Measurements from ENCODE around the gene TMPRSS3.

TMPRSS3 gene

GRCh38 chr21:42395905-42396651 is at the start of gene TMPRSS3:
TSS of gene TMPRSS3 (minus strand) at chr21:42396052. CDS start at chr21:42395417, 635 bp downstream.
- DNase-seq, result no peak

GRCh38 chr21:42445311-42445710 is 49.5 kb upstream of the TMPRSS3 start:
- DNase-seq, result no peak

- no peak for DNase-seq
These were observed 48.9 kb upstream of the TMPRSS3 start for GRCh38 chr21:42444745-42445059.

DNA sequence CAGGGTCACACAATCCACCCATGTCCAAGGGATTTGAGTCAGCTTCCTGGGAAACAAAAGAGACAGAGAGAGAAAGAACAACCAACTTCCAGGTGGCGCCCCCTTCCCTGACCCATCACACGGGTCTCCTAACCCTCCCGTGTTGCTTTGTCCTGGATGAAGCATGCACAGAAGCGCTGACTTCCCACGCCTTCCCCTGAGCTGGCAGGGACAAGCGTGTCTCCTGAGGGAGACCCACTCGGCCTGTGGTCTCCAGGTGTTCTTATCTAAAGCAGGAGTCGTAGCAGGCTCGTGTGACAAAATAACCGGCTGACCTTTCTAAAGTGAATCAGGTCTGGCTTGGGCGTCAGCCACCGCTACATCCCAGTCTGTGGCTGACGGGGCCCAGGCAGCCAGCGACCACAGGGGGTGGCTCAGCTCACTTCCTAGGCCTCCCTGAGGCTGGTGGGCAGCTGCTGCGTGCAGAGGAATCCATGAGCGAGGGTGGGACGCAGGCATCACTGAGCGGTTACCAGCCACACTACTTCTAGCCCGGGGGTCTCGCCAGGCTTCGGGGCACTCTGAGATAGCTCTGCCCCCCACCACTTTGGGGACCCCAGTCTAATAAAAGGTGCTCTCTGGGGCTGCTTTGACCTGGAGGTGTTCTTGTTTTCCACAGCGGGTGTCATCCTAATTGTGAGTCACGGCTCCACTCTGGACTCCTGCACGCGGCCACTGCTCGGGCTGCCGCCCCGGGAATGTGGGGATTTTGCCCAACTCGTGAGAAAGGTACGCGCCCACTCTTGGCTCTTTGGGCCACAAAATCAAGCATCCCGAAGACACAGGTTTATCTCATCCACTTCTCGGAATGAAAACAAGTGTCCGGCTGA is 48.3 kb upstream of the TMPRSS3 start:
- no peak for DNase-seq

GRCh38 chr21:42443181-42443785 is 47.4 kb upstream of the TMPRSS3 start:
- no peak for DNase-seq

GRCh38 chr21:42441963-42442362 is 46.1 kb upstream of the TMPRSS3 start:
- DNase-seq, result no peak

- peak; percentile 59 to 69 for DNase-seq
These were observed 44.4 kb upstream of the TMPRSS3 start for GRCh38 chr21:42440187-42440792.

DNA sequence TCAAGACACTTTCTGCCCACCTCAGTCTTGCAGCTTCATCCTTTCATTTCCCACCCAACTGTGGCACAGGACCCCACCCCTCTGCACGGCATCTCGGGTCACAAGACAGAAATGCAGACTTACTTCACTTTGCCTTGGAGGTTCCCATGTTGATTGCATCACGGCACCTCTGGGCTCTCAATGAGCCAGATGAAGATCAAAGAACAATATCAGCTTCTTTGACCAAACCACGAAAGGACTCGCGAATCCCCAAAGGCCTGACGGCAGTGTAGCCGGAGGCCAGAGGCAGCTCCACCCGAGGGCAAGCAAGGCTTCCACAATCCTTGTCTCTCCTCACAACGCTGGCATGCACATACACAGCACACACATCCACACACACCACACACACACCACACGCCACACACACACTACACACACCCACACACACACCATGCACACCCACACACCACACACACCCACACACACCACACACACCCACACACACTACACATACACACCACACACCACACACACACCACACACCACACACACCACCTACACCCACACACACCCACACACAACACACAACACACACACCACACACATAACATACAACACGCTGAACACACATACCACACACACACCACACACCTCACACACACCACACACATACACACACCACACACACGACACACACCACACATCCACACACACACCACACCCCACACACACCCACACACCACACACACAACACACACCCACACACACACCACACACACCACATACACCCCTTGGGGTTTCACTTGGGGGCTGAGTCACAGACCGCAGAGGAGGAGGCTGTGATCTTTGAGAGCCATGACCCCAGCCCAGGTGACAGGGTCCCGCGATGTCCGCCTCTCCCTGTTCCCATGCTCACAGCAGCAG is 43.7 kb upstream of the TMPRSS3 start:
- DNase-seq, result peak; percentile 48 to 64

DNA sequence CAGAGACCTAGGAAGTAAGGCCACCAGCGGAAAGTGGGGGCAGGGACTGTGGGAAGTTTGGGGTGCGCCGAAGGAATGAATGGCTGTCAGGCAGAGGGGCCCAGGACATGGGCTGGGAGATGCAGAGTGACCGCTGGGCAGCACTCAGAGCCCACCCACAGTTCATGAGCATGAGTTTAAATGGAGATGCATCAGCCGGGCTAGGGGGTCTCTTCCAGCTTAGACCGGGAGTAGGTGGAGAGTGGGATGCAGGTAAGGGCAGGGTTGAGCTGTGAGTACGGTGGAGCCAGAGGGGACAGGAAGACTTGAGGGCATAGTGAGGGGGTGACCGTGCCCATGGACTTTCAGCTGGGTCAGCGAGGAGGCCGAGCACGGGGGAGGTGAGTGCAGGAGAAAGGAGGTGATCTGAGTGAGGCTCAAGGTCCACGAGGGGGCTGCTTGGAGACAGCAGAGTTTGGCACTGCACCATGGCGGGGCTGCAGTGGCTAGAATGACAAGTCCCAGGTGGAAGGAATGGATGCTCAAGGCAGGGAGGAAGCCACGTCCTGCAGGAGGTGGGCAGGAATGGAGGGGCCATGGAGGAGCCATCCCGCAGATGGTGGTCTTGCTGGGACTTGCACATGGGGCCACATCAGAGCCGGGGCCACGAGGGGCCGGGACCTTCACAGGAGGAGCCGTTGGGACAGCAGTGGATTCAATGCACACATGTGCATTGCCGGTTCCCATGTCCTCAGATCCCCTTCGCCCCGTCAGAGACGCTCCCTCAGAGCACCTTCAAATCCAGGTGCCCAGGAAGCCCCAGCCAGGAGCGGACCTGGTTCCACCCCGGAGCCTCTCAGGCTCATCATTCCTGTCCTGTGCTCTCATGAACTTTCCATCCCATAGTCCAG is 42.7 kb upstream of the TMPRSS3 start:
- DNase-seq, result no peak

- DNase-seq, result no peak
These were observed 41.9 kb upstream of the TMPRSS3 start for GRCh38 chr21:42437786-42438185.

DNA sequence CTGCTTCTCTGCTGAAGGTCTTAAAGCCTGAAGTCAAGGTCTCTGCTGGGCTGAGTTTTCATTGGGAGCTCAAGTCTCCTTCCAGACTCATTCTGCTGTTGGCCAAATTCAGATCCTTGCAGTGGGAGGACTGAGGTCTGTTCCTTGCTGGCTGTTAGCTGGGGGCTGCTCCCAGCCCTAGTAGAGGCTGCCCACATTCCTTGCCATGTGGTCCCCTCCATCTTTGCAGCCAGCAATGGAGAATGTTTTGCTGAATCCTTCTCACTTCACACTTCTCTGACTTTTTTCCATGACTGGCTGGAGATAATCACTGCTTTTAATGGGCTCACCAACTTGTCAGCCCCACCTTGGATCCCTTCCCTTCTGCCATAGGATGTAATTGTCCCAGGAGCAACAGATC is 41.1 kb upstream of the TMPRSS3 start:
- DNase-seq, result no peak

- no peak for DNase-seq
These were observed 40.0 kb upstream of the TMPRSS3 start for GRCh38 chr21:42435833-42436232.

- no peak for DNase-seq
These were observed 39.5 kb upstream of the TMPRSS3 start for GRCh38 chr21:42435401-42435800.

- DNase-seq, result no peak
These were observed 39.0 kb upstream of the TMPRSS3 start for GRCh38 chr21:42434884-42435283.

DNA sequence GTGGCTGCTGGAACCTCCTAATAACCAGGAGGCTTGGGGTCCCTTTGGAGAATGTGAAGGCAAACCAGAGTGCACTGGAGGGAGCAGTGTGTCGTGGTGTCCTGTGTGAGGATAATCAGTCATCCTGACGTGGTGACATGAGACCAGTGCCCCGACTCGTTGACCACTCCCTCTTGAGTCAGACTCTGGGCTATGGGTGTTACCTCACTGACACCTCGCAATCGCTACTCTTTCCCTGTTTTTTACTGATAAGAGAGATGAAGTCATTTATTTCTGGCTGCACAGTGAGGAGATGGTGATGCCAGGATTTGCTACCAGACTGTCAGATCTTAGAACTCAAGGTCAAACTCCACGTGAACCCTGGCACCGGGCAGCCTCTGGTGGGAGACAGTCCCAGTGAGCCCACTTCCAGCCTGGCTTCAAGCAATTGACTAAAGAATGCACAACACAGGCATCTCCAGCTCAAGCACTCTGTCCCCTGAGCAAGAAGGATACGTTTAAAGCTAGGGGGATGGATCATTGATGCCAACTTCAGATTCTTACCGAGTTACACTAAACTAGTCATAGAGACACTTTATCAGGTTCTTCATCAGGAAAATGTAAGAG is 38.2 kb upstream of the TMPRSS3 start:
- DNase-seq, result peak in 1 of 2 experiments; percentile 30

DNA sequence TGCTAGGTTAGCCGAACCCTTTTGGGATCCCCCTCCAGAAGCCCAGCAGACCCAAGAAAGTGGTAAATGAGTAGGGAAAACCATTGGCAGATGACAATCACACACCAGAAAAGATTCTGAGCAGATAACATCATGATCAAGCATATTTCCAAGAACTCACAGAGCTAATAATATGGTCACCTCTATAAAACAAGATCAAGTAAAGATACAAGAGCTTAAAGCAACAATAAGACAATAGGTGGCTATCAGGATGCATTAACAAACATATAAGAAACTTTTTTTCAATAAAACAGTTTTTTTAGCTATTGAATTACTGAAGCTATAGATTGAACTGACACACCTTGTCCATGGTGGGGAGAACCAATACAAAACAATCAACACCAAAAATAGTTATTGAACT is 36.8 kb upstream of the TMPRSS3 start:
- DNase-seq, result no peak

- no peak for DNase-seq
These were observed 35.3 kb upstream of the TMPRSS3 start for GRCh38 chr21:42431196-42431595.

GRCh38 chr21:42430521-42430920 is 34.7 kb upstream of the TMPRSS3 start:
- no peak for DNase-seq

- no peak for DNase-seq
These were observed 34.0 kb upstream of the TMPRSS3 start for GRCh38 chr21:42429856-42430255.

GRCh38 chr21:42429021-42429420 is 33.2 kb upstream of the TMPRSS3 start:
- DNase-seq, result no peak

Measured in activated CD4-positive, alpha-beta T cell treated with anti-CD3 and anti-CD28 coated beads, Interleukin-2, amount 50 U/mL, for 48 hours (primary cell).